HG02870 (cell line): Measurements from ENCODE around the gene MYRIP.

Experiments used
- ATAC-seq: cut with Tn5 transposase; IDR thresholded peaks from one replicate; pipeline ENCODE4 v1.9.1; 2021; ENCODE audit warnings: mild to moderate bottlenecking, moderate library complexity; ENCODE audit not compliant: unreplicated experiment

MYRIP gene

GRCh38 chr3:40172560-40172959, 363.2 kb downstream of the MYRIP start:
- ATAC-seq = no peak

GRCh38 chr3:40173227-40173721, 363.9 kb downstream of the MYRIP start:
- ATAC-seq = no peak

GRCh38 chr3:40178012-40178594, 368.7 kb downstream of the MYRIP start:
- no peak for ATAC-seq

- no peak for ATAC-seq
Measured at GRCh38 chr3:40179016-40179415, 369.6 kb downstream of the MYRIP start.

GRCh38 chr3:40181182-40181581, 371.8 kb downstream of the MYRIP start:
- no peak for ATAC-seq

- ATAC-seq = peak; percentile 69
Measured at GRCh38 chr3:40185029-40185695, 375.8 kb downstream of the MYRIP start.

GRCh38 chr3:40186508-40186907, 377.1 kb downstream of the MYRIP start:
- ATAC-seq = no peak

GRCh38 chr3:40187945-40188344, 378.5 kb downstream of the MYRIP start:
- peak; percentile 66 for ATAC-seq

- no peak for ATAC-seq
Measured at GRCh38 chr3:40189118-40189517, 379.7 kb downstream of the MYRIP start.

GRCh38 chr3:40190056-40190455, 380.6 kb downstream of the MYRIP start:
- no peak for ATAC-seq

GRCh38 chr3:40191251-40191650, 381.8 kb downstream of the MYRIP start:
- ATAC-seq = no peak

- no peak for ATAC-seq
Measured at GRCh38 chr3:40191850-40192448, 382.5 kb downstream of the MYRIP start.

- no peak for ATAC-seq
Measured at GRCh38 chr3:40192628-40193027, 383.2 kb downstream of the MYRIP start.

GRCh38 chr3:40196966-40197365, 387.6 kb downstream of the MYRIP start:
- ATAC-seq = no peak

- no peak for ATAC-seq
Measured at GRCh38 chr3:40200692-40201316, 391.4 kb downstream of the MYRIP start.

- ATAC-seq = no peak
Measured at GRCh38 chr3:40201770-40202169, 392.4 kb downstream of the MYRIP start.

GRCh38 chr3:40206522-40206921, 397.1 kb downstream of the MYRIP start:
- no peak for ATAC-seq

GRCh38 chr3:40207796-40208195, 398.4 kb downstream of the MYRIP start:
- no peak for ATAC-seq

- no peak for ATAC-seq
Measured at GRCh38 chr3:40208251-40208650, 398.8 kb downstream of the MYRIP start.

GRCh38 chr3:40211579-40211978, 402.2 kb downstream of the MYRIP start:
- no peak for ATAC-seq

- no peak for ATAC-seq
Measured at GRCh38 chr3:40213556-40213955, 404.1 kb downstream of the MYRIP start.

GRCh38 chr3:40215015-40215414, 405.6 kb downstream of the MYRIP start:
- ATAC-seq = no peak
